HepG2 (cell line): Measurements from ENCODE around the gene RNASE4.

Experiments used
- SKI ChIP-seq: fragments of 450-650 bp; IDR thresholded peaks from one replicate; pipeline ENCODE4 v1.6.1; 2018; ENCODE audit warnings: mild to moderate bottlenecking; ENCODE audit not compliant: partially characterized antibody
- SP1 ChIP-seq, 2 experiments: fragments of 450-650 bp in 1 of 2; sonication (generic) in 1 of 2; formaldehyde crosslinking in 1 of 2; IDR thresholded peaks; 2 replicates each; pipeline versions ENCODE4 v1.4.0 to v1.6.1; 2016 to 2020; ENCODE audit warnings: missing genetic modification reagents in 1 of 2

- no peak for TF ChIP-seq SKI
- no peak for TF ChIP-seq SP1 (IDR thresholded peaks at IDR 0.05)
- TF ChIP-seq SP1 (CRISPR knock-in tag; IDR thresholded peaks at IDR 0.05) = no peak
Observed at GRCh38 chr14:20644520-20644919, 39.8 kb upstream of the RNASE4 start.
